Occipital lobe (tissue), 2 donors: Measurements from ENCODE around the gene SSTR3. TPM values are rescaled to one million over a fixed set of nuclear protein-coding genes. Genes with fewer than 3 reads are reported as not detected.

Experiments used
- DNase-seq: peaks from one replicate; lab custom pipeline; 2025; lab: John Stamatoyannopoulos, UW
- total RNA-seq: library from RNA; depleted of rRNA; stranded (reverse); fragments of >200 nt; gene quantifications from one replicate; pipeline ENCODE4 v1.2.3, GENCODE V29; 2014

Gene SSTR3
- total RNA-seq, 1 donor from 2014 or later: not detected

- no peak for DNase-seq
Measured at GRCh38 chr22:37197451-37198257, 14.6 kb downstream of the SSTR3 start.

DNA sequence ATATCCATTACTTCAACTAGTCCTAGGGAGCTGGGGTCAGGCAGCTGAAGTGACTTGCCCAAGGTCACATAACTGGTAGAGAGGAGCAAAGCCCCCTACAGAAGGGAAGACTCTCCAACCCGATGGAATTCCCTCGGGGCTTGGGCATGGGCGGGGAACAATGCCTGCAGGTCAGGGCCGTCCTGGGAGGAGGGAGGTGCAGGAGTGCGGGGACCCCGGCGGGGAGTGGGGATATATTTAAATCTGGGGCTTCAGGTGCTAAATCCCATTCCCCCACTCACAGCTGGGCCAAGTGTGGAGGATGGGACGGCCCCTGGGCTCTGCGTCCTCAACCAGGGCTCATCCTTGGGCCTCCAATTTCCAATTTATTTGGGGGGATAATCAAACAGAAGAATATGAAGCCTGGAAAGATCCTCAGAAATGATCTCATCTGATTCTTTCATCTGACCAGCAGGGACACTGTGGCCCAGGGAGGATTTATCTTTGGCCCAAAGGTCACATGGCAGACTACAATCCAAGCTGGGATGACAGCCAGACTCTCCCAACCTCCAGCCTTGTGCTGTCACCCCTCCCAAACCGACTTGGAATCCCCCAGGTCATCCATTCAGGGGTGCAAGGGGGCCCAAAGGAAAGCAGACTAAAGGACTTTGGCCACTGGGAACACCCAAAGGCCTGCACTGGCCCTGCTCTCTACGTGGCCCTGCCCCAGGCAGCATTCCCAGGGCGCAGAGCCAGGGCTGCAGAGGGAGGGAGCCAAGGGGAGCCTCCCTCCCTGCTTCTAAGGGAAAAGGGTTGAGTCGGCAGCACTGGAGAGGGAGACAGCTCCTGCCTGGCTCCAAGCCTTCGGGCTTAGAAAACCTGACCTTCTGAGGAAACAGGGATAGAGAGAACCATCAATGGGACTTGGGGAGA, 15.5 kb downstream of the SSTR3 start:
- DNase-seq: no peak

- DNase-seq: no peak
Measured at GRCh38 chr22:37195921-37196320, 16.4 kb downstream of the SSTR3 start.

GRCh38 chr22:37194750-37195149, 17.5 kb downstream of the SSTR3 start:
- DNase-seq: no peak

GRCh38 chr22:37193629-37194191, 18.6 kb downstream of the SSTR3 start:
- DNase-seq: no peak

DNA sequence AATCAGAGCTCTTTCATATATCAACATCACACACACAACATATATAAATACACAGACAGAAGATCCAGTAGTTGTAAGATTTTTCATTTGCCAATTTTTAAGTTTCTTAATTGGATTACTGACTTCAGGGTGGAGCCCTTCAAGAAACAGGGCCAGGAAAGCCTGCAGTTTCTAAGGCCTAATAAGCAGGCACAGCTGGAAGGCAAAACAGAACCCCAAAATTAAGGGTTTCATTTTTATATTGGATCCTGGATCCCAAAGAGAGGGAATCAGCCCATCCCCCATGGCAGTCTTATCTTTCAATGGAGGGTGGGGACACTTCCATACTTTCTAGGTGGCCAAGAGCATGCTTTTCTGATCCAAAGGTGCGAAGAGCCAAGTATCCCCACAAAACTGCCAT, 19.5 kb downstream of the SSTR3 start:
- DNase-seq: no peak

DNA sequence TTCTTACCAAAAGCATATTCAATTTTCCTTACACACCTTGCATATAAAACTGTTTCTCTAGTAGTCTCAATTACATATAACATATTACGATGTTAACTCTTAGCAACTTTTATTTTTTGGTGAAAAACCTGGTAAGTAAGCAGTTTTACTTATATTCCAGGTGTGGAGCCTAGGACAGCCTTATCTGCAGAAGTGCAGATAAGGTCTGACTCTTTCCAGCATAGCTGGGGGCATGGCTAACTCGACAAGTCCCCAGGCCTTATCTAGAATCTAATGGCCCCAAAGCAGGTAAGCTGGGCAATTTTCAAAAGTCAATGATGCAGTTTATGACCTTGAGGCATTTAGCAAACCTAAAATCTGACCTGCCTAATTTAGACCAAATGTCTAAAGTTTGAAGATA, 20.1 kb downstream of the SSTR3 start:
- DNase-seq: no peak

DNA sequence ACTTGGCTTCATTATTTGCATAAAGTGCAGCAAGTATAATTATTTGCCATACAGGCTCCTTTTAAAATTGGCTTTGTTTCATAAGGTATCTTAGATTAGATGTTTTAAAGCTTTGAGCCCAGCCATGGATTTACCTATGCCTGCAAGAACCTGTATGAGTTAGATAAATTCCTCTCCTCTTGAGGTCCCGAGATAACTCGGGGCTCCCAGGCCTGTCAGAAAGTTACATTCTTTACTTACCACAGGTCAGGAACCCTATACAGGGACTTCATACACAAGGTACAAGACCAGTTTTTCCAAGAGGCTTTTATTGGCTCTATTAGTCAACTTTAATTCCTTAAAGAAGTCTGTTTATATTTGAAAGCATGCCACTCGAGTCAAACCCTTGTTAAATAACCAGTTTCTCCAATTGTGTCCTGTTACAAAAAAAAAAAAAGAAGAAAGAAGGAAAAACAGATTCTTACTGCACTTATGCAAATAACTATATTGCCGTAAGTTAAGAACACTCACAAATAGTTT, 22.0 kb downstream of the SSTR3 start:
- no peak for DNase-seq

DNA sequence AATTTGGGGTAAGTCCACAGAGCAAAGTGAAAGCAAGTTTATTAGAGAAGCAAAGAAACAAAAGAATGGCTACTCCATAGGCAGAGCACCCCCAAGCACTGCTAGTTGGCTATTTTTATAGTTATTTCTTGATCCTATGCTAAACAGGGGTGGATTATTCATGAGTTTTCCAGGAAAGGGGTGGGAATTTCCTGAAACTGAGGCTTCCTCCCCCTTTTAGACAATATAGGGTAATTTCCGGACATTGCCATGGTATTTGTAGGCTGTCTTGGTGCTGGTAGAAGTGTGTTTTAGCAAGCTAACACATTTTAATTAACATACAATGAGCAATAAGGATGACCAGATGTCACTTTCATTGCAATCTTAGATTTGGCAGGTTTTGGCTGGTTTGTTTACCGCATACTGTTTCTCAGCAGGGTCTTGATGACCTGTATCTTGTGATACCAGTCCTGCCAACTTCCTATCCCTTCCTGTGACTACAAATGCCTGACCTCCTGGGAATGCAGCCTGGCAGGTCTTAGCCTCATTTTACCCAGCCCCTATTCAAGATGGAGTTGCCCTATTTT, 23.3 kb downstream of the SSTR3 start:
- DNase-seq: no peak

DNA sequence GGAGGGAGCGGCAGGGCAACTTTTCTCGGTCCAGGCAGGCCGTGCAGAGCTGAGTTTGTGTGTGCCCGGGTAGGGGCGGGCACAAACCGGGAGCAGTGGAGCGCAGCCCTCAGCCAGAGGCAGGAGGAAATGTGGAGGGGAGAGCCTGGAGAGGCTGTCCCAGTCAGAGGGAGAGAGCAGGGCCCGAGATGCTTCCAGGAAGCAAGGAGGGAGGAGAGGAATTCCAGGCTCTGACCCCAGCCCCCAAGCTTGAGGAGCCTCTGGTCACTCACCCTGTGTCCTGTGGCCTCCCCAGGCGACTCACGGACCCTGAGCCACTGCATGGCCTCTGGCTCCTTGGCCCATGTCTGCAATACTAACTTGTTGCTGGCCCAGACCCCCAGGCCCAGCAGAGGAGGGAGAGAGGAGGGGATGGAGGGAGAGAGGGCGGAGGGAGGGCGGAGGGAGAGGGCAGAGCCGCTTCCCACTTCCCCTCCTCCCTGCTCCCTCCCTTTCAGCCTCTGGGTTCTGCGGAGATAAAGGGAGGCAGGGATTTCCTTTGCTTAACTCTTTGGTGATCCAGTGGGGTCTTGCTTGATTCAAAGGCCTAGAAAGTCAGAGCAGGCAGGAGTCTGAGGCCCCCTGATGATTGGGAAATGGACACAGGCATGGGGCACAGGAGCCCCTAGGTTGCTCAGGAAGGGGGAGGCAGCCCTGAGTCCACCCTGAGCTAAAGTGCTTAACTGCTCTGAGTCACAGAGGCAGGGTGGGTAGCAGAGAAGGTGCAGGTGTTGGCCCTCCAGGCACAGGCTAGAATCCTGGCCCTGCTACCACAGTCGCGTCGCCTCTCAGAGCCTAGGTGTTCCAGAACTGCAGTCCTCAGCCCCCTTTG, 24.2 kb downstream of the SSTR3 start, which contains the start of gene C1QTNF6:
Gene C1QTNF6, minus strand, starts transcription at position 357 of the 871 bp plus-strand sequence. Its CDS starts 34 bp downstream, at position 323.
- DNase-seq: no peak

- no peak for DNase-seq
Measured at GRCh38 chr22:37187552-37187890, 24.8 kb downstream of the SSTR3 start.

DNA sequence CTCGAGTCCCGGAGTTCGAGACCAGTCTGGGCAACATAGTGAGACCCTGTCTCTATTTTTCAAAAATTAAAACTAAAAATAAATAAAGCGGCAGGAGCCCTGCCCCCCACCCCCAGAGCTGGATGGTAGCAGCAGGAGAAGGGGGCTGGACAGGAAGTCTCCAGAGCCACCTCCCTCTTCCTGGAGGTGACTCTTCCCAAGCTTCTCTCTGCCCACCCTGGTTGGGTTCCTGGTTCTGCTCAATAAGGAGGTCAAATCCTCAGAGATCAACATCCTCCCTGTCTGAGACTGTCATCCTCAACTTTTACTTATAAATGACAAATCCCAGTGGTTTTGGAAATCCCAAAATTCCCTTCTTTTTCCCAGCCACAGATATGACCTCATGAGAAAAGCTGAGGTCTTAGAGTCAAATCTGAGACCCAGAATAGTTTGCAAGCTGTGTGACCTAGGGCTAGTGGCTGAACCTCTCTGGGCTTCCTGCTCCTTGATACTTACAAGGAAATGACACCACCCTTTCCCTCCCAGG, 25.2 kb downstream of the SSTR3 start:
- DNase-seq: no peak

DNA sequence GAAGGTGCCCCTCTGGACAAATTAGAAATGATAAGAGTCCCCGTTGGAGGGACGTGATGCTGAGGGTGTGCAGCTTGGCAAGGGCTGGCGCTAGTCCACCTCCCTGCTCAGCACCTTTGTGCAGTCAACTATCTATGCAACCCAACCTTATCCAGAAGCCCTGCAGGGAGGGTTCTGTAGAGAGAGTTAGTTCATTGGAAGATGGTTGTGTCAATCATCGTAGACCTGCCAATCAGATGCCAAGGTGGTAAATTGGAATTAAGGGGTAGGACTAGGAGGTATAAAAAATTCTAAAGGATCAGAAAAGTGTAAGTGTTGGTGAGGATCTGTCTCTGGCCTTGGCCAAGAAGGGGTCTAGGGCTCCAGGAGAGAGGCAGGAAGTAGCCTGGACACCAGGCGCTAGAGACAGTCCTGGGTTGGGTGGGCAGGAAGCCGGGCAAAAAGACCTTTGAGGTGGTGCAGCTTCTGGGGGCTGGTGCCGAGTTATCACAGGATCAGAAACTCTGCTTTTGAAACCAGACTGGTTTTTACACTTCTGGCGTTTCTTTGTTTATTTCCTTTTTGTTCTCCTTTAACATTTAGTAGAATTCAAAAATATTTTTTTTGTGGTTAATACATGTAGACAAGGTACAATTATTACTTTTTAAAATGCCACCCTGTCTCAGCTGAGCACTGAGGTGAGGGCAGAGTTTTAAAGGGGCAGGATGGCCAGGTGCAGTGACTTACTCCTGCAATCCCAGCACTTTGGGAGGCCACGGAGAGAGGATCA, 25.9 kb downstream of the SSTR3 start:
- no peak for DNase-seq

DNA sequence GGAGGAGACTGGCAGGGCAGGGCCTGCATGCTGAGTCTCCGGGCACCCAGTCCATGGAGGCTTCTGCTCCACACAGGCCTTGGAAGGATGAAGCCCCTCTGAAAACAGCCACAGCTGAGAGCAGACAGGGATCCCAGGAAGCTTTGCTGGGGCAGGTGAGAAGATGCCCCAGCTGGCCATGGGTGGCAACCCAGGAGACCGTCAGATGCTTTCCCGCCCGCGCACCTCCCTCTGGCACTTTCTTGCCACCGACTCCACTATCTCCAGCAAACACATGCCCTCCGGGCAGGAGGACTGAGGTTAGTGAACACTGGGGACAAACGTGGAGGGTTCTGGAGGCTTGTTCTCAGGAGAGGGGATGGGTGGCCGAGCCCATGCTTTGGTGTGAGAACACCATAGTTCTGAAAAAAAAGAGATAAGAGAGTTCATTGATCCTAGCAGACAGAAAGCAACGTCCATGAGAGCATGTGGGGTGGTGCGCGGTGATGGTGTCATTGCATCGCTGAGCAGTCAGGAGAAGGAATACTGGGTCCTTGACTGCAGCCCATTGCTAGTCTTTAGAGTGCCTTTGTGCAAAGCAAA, 26.5 kb downstream of the SSTR3 start:
- DNase-seq: no peak

GRCh38 chr22:37184816-37185541, 27.3 kb downstream of the SSTR3 start:
- no peak for DNase-seq

DNA sequence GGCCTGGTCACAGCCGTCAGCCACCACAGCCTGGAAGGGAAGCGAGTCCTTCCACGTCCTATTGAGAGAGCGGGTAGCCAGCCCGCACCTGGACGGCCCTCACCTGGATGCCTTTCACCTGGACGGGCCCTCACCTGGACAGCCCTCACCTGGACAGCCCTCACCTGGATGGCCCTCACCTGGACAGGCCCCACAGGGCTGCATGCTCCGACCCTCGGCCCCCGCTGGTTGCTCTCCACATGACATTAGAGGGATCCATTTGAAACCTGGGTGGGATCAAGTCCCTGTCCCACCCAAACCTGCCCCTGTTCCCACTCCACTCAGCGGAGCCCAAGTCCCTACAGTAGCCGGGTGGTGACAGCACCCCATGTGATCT, 27.9 kb downstream of the SSTR3 start:
- DNase-seq: no peak

DNA sequence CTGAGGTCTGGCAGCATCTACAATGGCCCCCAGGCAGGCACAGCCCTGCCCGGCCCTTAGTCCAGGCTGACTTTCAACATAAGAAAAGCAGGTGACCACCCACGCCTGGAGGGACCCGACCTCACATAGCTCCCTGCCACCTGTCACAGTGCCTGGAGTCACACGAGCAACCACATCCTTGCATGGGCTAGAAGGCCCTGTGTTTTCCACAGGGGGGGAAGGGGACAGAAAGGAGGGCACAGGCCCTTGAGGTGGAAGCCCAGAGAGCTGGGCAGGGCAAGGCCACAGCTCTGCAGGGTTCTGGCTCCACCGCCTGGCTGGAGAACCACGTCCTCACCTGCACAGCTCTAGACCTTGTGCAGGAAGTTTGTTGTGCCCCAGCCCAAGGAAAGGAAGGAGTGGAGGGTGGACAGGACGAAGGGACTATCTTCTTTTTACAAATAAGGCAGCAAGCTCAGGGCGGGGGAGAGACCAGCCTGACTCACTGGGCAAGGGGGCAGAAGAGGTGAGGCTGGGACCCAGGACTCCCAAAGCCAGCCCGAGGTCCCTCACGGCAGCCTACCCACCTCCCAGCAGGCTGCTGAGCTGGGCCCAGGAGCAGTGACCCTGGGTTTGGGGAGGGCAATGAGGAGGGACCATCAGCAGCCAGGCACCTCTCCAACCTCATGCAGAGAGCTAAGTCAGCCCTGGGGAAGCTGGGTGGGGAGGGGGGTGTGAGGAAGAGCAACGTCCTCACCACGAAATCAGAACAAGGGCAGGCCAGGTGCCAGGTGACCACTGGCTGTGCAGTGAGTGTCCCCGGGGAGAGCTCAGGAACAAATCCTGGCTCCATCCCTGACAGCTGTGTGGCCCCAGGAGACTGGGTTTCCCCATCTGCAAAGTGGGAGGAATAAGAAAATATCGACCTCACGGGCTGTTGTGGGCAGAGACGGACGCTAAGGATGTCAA, 28.6 kb downstream of the SSTR3 start:
- DNase-seq: no peak

DNA sequence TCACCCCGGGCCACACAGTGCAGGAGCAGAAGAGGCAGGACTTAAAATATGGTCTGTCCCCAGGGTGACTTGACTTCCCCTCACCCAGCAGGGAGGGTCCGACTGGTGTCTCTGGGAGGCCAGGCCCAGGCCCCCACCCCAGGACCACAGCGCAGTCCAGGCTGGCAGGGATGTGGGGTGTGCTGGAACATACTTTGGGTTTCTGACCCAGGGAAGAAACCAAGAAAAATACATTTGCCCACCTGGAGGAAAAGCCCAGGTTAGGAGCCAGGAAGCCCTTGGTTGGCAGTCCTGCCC, 29.4 kb downstream of the SSTR3 start:
- no peak for DNase-seq
